H1 (cell line): ENCODE results near the gene PPP1R9A.

ENCODE experiments used
- CTCF ChIP-seq, 3 experiments: IDR thresholded peaks; 1 replicate in 2 of 3; 2 replicates in 1 of 3; pipeline versions ENCODE4 v1.5.1 to v1.6.1; 2011; ENCODE audit warnings: low read length in 3 of 3, mild to moderate bottlenecking in 3 of 3, inconsistent platforms in 2 of 3, low read depth in 1 of 3, moderate library complexity in 1 of 3; ENCODE audit not compliant: insufficient read depth in 1 of 3; ENCODE audit errors: control extremely low read depth in 1 of 3
- MAFK ChIP-seq: IDR thresholded peaks from 2 replicates; pipeline ENCODE4 v1.6.1; 2012; ENCODE audit warnings: low read depth, mild to moderate bottlenecking, improper control_type of control experiment, low read length
- POLR2A ChIP-seq, 2 experiments: IDR thresholded peaks; 1 replicate in 1 of 2; 2 replicates in 1 of 2; pipeline ENCODE4 v1.6.1; 2011; ENCODE audit warnings: low read depth in 2 of 2, low read length in 2 of 2, mild to moderate bottlenecking in 2 of 2; ENCODE audit errors: control extremely low read depth in 1 of 2
- POLR2AphosphoS5 ChIP-seq: IDR thresholded peaks from 2 replicates; pipeline ENCODE4 v1.6.1; 2011; ENCODE audit warnings: low read depth, low read length
- SP1 ChIP-seq: IDR thresholded peaks from 2 replicates; pipeline ENCODE4 v1.6.1; 2011; ENCODE audit warnings: low read depth, low read length
- USF2 ChIP-seq: IDR thresholded peaks from 2 replicates; pipeline ENCODE4 v1.6.1; 2011; ENCODE audit warnings: low read length, improper control_type of control experiment

- TF ChIP-seq POLR2AphosphoS5: no peak
- TF ChIP-seq CTCF (IDR thresholded peaks at IDR 0.05; ENCODE audit: control extremely low read depth in 1 of 3, insufficient read depth in 1 of 3, low read depth in 1 of 3, low read length in 3 of 3): no peak
- no peak for TF ChIP-seq SP1
- TF ChIP-seq POLR2A (IDR thresholded peaks at IDR 0.05; ENCODE audit: control extremely low read depth in 1 of 2, low read depth in 2 of 2, low read length in 2 of 2): no peak
- no peak for TF ChIP-seq MAFK
- no peak for TF ChIP-seq USF2
Measured at GRCh38 chr7:95139922-95140321, 232.5 kb downstream of the PPP1R9A start.
